Hepatocyte (in vitro differentiated cells): ENCODE results near the gene CERK. TPM values are rescaled to one million over a fixed set of nuclear protein-coding genes. Genes with fewer than 3 reads are reported as not detected.

Experiments
- DNase-seq: peaks from one replicate; pipeline ENCODE4 v3.0.0-alpha.2; 2016; ENCODE audit warnings: low spot score
- H2AFZ ChIP-seq: fragments of 200-600 bp; sonication (generic); 2 replicates; pipeline ENCODE4 v1.6.0; 2016; ENCODE audit warnings: antibody characterized with exemption, mild to moderate bottlenecking
- H3K27ac ChIP-seq: fragments of 200-600 bp; sonication (generic); 2 replicates; pipeline ENCODE4 v1.5.1; 2016; ENCODE audit warnings: mild to moderate bottlenecking
- H3K27me3 ChIP-seq: fragments of 200-600 bp; sonication (generic); 2 replicates; pipeline ENCODE4 v1.6.1; 2016
- H3K36me3 ChIP-seq: fragments of 200-600 bp; sonication (generic); replicated peaks from 2 replicates; pipeline ENCODE4 v1.5.1; 2016; ENCODE audit warnings: low read depth; ENCODE audit not compliant: insufficient read depth
- H3K4me1 ChIP-seq: fragments of 200-600 bp; sonication (generic); 2 replicates; pipeline ENCODE4 v1.5.1; 2016; ENCODE audit warnings: mild to moderate bottlenecking, moderate library complexity; ENCODE audit not compliant: insufficient read depth
- H3K4me2 ChIP-seq: fragments of 200-600 bp; sonication (generic); 2 replicates; pipeline ENCODE4 v1.6.0; 2016
- H3K4me3 ChIP-seq: fragments of 200-600 bp; sonication (generic); 2 replicates; pipeline ENCODE4 v1.5.1; 2016; ENCODE audit warnings: mild to moderate bottlenecking
- H3K79me2 ChIP-seq: fragments of 200-600 bp; sonication (generic); 2 replicates; pipeline ENCODE4 v1.6.0; 2017; ENCODE audit warnings: mild to moderate bottlenecking
- H3K9me2 ChIP-seq: fragments of 200-600 bp; sonication (generic); replicated peaks from 2 replicates; pipeline ENCODE4 v1.6.0; 2017; ENCODE audit warnings: mild to moderate bottlenecking; ENCODE audit not compliant: insufficient read depth
- H3K9me3 ChIP-seq: fragments of 200-600 bp; sonication (generic); 2 replicates; pipeline ENCODE4 v1.5.1; 2016; ENCODE audit warnings: low read depth, mild to moderate bottlenecking
- H4K20me1 ChIP-seq: fragments of 200-600 bp; sonication (generic); 2 replicates; pipeline ENCODE4 v1.6.0; 2016; ENCODE audit warnings: mild to moderate bottlenecking; ENCODE audit not compliant: insufficient read depth, poor library complexity, severe bottlenecking
- EZH2 ChIP-seq: fragments of 200-600 bp; sonication (generic); IDR thresholded peaks from 2 replicates; pipeline ENCODE4 v1.6.1; 2016; ENCODE audit warnings: antibody characterized with exemption, mild to moderate bottlenecking, borderline replicate concordance
- EZH2phosphoT487 ChIP-seq: fragments of 200-600 bp; sonication (generic); IDR thresholded peaks from one replicate; pipeline ENCODE4 v1.6.1; 2018; ENCODE audit warnings: antibody characterized with exemption, mild to moderate bottlenecking, low read depth, moderate library complexity; ENCODE audit not compliant: unreplicated experiment, severe bottlenecking
- WGBS: methylation state at CpG from one replicate; pipeline ENCODE4 v1.1.6; 2016; ENCODE audit warnings: low lambda C conversion rate; ENCODE audit errors: missing lambda C conversion rate; 5-methylcytosine and 5-hydroxymethylcytosine counted together
- polyA plus RNA-seq: library from polyadenylated mRNA; unstranded; fragments of >200 nt; fragmentation: Nextera tagmentation; extraction: Ambion mirVana; gene quantifications from 2 replicates; pipeline ENCODE4 v1.2.1, GENCODE V29; 2016
- total RNA-seq: library from RNA; depleted of rRNA; stranded (reverse); fragments of >200 nt; gene quantifications from 2 replicates; pipeline ENCODE4 v1.2.3, GENCODE V29; 2014
- TF ChIP-seq, protein P1 (sequence below): fragments of 200-600 bp; sonication (generic); IDR thresholded peaks from 2 replicates; pipeline ENCODE4 v1.5.1; 2016; ENCODE audit warnings: antibody characterized with exemption, mild to moderate bottlenecking; ENCODE audit not compliant: poor library complexity

The CERK gene
- total and polyA plus RNA-seq, 2 experiments from 2014 or later: 38.6 to 59.0 TPM

DNA sequence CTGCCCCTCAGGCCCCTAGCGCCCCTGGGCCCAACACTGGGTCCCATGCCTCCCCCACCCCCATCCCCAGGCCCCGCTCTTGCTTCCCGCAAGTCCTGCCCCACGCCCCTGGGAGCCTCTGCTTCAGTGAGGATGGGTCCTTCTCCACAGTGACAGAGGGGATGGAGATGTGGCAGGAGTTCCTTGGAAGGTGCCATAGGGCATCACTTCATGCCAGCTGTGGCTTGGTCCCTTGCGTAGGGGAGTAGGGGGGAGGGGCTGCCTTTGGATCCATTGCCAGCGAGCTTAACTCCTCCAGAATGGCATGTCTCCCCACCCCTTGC, 14.9 kb upstream of the CERK start:
- no peak for DNase-seq
- Histone ChIP-seq H3K27me3 (no peaks in the 10 kb centered on the region), H3K36me3 (no peaks in the 10 kb centered on the region), H3K4me1 (peaks cover 18% of the 10 kb centered on the region), H3K9me2 (no peaks in the 10 kb centered on the region), H3K4me3 (no peak overlapping the region), H4K20me1 (no peaks in the 10 kb centered on the region), H3K79me2 (no peaks in the 10 kb centered on the region), H2AFZ (no peak overlapping the region), H3K4me2 (no peak overlapping the region), H3K9me3 (no peaks in the 10 kb centered on the region), H3K27ac (peak overlapping the region; percentile 88)
- no peak for TF ChIP-seq EZH2
- TF ChIP-seq, protein P1, sequence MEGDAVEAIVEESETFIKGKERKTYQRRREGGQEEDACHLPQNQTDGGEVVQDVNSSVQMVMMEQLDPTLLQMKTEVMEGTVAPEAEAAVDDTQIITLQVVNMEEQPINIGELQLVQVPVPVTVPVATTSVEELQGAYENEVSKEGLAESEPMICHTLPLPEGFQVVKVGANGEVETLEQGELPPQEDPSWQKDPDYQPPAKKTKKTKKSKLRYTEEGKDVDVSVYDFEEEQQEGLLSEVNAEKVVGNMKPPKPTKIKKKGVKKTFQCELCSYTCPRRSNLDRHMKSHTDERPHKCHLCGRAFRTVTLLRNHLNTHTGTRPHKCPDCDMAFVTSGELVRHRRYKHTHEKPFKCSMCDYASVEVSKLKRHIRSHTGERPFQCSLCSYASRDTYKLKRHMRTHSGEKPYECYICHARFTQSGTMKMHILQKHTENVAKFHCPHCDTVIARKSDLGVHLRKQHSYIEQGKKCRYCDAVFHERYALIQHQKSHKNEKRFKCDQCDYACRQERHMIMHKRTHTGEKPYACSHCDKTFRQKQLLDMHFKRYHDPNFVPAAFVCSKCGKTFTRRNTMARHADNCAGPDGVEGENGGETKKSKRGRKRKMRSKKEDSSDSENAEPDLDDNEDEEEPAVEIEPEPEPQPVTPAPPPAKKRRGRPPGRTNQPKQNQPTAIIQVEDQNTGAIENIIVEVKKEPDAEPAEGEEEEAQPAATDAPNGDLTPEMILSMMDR: no peak
- TF ChIP-seq EZH2phosphoT487: no peak
- 98% methylated on average over 3 of the region's 6 CpGs for WGBS

DNA sequence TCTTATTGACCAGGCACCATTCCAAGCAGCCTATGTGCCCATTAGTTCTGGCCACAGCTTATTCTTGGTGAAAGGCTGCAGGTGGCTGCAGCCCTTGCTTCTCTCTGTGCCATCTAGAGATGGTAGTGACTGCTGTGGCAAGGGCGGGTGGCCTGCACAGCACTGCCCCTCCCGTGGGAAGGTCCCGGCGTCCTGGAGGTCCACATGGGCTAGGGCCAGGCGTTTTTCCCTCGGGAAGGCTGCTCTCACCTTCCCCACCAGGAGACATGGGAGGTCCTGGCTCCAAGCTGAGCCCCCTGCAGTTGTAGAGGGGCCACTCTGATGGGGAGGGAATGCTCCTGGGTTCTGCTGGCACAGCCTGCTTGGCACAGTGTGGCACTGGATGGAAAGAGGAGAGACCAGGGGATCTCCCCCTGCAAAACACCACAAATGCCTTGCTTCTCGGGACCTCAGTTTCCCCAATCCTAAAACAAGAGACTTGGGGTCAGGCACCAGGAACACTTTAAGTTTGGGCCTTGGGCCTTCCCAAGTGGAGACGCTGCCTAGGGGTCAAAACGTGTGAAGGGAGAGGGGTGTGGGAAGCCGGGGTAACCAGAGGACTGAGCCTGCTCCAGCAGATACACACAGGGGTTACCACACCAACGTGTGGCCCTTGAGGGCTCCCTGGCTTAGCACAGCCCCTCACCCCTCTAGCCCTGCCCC, 14.4 kb upstream of the CERK start:
- H3K9me2 ChIP-seq: no peaks in the 10 kb centered on the region
- H3K27ac ChIP-seq: no peak overlapping the region
- H3K4me3 ChIP-seq: no peak overlapping the region
- no peak for TF ChIP-seq EZH2
- TF ChIP-seq EZH2phosphoT487: no peak
- H3K79me2 ChIP-seq: no peaks in the 10 kb centered on the region
- H3K4me2 ChIP-seq: no peak overlapping the region
- no peaks in the 10 kb centered on the region for H3K36me3 ChIP-seq
- no peaks in the 10 kb centered on the region for H3K27me3 ChIP-seq
- H3K9me3 ChIP-seq: no peaks in the 10 kb centered on the region
- H3K4me1 ChIP-seq: peaks cover 18% of the 10 kb centered on the region
- WGBS: 90% methylated on average over 10 of the region's 11 CpGs
- no peak overlapping the region for H2AFZ ChIP-seq
- DNase-seq: no peak
- H4K20me1 ChIP-seq: no peaks in the 10 kb centered on the region

DNA sequence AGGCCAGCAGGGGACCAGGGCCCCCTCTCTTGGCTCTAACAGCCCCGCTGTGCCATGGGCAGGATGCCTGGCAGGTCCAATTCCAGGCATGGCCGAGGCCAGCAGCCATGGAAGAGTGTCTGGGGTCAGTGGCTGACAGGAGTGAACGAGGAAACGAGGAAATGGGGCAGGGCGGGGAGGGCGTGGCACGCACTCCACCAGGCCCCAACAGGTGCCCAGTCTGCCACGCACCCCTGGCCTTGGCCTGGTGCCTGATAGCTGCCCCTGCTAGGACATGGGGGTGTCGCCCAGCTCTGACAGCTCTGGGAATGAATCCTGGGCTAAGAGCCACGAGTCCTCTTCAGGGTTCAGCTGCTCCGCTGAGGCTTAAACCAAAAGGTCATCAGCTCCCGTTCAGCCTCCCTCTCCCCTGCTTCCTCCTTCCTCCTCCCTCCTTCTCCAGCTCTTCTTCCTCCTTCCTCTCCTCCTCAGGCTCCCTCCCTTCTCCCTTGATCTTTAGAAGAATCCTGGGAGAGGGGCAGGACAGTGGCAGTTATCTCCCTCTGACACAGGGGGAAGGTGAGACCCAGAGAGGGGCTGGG, 12.9 kb upstream of the CERK start:
- DNase-seq: no peak
- no peak overlapping the region for H3K4me2 ChIP-seq

DNA sequence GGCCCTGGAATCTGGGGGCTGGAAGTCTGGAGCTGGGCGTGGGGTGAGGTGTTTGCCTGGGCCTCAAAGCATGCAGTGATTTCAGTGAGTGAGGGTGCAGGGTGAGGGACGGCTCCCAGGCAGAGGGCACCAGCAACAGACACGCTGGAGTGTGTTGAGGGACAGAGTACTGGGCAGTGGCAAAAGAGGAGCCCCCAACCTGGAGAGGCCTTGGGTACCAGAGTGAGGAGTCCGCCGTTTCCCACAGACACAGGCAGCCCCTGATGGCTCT, 12.4 kb upstream of the CERK start:
- 85% methylated on average over 5 of the region's 5 CpGs for WGBS
- no peak overlapping the region for H3K4me3 ChIP-seq
- no peaks in the 10 kb centered on the region for H3K9me2 ChIP-seq
- no peaks in the 10 kb centered on the region for H4K20me1 ChIP-seq
- DNase-seq: no peak
- no peak overlapping the region for H2AFZ ChIP-seq
- H3K4me2 ChIP-seq: no peak overlapping the region
- H3K4me1 ChIP-seq: peaks cover 18% of the 10 kb centered on the region
- no peaks in the 10 kb centered on the region for H3K9me3 ChIP-seq
- H3K36me3 ChIP-seq: no peaks in the 10 kb centered on the region
- H3K79me2 ChIP-seq: no peaks in the 10 kb centered on the region
- H3K27ac ChIP-seq: peak overlapping the region; percentile 40
- H3K27me3 ChIP-seq: no peaks in the 10 kb centered on the region
- no peak for TF ChIP-seq EZH2phosphoT487
- TF ChIP-seq EZH2: no peak
- TF ChIP-seq, protein P1: no peak

More for the DNA sequence above, 12.9 kb upstream of the CERK start:
- Histone ChIP-seq H3K9me3 (no peaks in the 10 kb centered on the region), H3K4me1 (peaks cover 18% of the 10 kb centered on the region), H2AFZ (no peak overlapping the region), H3K4me3 (no peak overlapping the region), H3K27ac (peak overlapping the region; percentile 40), H3K9me2 (no peaks in the 10 kb centered on the region), H4K20me1 (no peaks in the 10 kb centered on the region), H3K27me3 (no peaks in the 10 kb centered on the region), H3K36me3 (no peaks in the 10 kb centered on the region), H3K79me2 (no peaks in the 10 kb centered on the region)
- TF ChIP-seq EZH2: no peak
- TF ChIP-seq, protein P1: no peak
- no peak for TF ChIP-seq EZH2phosphoT487
- 83% methylated on average over 11 of the region's 12 CpGs for WGBS
